Activated CD4-positive, alpha-beta T cell treated with anti-CD3 and anti-CD28 coated beads for 48 hours (primary cell): Measurements from ENCODE around the gene TTC13.

Experiments used
- DNase-seq: peaks from one replicate; pipeline ENCODE4 v3.0.0-alpha.2; 2020

The TTC13 gene

DNA sequence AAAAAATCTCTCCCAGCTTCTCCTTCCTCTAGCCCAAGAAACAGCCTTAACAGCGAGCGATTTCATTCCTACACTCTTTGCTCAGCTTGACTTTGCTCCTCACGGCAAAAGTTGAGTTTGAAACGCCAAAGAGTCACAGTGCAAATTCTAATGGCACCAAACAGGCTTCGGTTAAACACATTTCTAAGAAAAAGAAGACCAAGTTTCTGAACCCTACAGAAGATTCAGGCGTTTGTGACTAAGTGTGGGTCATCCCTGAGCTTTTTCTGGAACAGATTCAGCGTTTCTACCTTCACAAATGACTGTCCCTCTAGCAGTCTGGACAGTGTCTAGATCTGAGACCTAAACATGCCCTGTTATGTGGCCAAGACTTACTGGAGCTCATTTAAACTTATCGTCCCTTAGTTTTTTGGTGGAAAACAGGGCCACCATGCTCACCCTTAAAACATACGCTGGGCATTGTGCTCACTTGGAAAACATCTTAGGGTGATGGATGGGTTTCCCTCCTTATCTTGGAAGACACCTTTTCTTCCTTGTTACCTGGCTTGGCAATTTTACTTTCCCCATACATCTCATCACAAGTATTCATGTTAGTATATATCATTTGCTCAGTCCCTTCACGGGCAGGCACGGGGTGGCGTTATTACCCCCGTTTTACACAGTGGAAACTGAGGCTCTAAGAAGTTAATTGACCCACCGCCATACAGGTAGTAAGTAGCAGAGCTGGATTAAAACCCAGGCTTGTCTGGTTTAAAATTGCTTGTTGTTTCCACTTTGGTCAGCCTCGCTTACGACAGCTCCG lies 111.4 kb downstream of the TTC13 start:
- DNase-seq = no peak

DNA sequence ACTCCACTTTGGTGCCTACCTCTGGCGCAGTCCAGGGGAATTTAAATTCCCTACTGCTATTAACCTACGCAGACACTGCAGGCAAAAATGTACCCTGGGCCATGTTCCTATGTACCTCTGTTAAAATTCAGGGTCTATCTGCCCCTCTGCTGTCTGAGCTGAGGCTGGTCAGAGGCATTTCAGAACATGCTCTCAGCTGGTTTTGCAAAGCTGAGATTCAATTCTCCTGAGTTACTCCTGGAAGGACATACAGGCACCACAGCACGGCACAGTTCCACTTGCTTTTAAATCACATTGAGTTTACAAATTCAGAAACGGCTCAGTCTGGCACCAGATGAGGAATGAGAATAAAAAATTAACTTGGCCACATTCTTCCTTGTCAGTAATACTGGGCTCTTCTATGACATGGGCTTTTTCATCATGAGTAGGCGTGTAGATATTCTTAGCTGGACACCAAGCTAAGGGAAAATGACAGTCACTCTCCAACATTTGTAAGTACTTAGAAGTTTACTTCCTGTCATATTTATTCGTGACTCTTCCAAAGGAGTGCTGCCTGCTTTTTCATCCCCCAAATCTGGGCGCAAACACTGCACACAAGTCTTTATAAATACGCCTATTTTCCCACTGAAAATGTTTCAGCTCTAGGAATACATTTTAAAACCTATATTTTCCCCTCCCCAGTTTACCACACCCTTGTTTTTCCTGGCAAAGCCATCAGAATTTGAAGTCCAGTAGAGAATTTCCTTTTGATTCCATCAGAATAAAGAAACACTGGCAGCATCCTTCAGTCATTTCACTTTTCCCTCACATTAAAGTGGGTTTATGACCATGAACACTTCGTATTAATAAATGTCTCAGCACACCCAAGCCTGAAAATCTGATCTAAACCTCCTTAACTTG lies 112.2 kb downstream of the TTC13 start:
- no peak for DNase-seq

DNA sequence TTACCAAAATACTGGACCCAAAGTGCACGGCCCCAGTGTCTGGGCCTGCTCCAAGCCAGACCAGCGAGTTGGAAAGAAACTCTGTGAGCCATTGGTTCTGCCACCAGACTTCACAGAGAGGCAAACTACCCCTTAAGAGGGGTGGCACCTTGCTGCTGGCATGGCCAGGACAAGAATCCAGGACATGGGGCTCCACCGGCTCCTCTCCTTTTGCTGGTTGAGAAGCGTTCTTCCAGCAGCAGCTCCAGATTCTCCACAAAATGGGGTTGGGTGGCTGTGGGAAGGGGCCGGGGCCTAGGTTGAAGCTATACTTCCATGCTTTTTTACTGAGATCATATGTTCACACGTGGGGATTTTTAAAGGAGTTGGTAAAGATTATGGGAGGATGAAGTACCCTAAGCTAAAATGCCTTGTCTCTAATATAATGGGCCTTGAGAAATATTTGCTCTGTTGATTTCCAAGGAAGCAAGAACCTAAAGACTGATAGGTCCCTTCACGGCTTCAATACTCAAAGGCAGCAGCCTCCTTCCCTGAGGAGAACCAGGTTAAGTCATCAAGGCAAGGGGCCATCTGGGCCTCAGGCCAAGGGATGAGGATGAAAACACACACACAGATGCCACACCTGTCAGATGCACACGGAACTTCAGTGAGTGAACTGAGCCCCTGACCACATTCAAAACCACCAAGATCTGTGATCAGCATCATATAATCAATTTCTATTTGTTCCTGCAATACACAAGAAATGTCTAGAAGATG lies 113.4 kb downstream of the TTC13 start:
- no peak for DNase-seq

DNA sequence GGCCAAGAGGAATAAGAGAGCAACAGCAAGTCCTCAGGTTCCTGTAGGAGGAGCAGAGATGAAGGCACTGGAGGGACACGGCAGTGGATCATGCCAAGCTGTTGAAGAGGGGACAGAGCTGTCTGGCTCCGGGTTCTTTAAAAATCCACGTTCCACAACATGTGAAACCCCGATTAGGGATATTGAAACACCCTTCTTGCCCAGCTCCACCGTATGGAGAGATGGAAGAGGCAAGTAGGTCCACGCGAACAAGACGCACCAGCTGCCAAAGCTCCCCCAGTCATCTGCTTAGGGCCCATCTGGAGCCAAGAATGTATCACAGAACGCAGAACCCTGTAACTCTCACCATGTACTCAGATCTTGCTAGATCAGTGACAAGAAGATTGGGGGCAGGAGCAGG lies 114.2 kb downstream of the TTC13 start:
- DNase-seq = no peak

DNA sequence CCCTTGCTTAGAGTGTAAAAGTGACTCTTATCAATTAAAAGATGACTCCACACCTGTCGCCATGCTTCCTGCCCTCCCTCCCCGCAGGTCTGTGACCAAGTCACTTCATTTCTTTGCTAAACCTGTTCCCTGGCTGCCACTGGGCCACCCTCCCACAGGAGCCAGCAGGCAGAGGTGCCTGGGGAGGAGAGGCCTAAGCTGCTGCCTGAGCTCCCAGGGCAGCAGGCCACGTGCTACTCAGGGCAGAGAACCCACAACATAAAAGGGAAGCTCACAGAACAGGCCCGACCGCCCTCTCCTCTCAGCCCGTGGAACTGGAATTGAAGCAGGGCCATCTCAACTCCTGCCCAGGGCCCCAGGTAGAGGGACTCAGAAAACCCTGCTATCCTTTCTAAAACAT lies 115.2 kb downstream of the TTC13 start:
- DNase-seq = no peak

DNA sequence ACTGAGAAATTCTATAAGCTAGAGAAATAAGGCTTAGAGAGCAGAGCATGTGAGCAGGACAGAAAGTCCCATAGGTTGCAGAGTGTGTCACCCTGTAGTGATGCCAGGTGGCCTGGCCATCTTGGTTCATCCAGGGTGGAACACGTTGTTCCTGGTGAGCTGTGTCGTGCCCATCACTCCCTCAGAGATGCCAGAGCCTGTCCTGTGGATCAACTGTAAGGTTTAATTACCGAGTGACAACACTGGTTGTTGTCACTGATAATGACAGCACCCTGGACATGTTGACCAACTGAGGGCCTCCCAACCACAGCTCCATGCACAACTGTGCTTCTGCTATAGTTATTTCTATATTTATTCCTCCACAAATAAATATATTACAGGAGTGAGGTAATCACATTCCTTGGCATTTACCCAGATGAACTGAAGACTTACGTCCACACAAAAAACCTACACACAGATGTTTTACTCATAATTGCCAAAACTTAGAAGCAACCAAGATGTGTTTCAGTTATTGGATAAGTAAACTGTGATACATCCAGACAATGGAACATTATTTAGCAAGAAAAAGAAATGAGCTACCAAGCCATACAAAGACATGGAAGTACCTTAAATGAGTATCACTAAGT lies 116.6 kb downstream of the TTC13 start:
- DNase-seq = no peak

DNA sequence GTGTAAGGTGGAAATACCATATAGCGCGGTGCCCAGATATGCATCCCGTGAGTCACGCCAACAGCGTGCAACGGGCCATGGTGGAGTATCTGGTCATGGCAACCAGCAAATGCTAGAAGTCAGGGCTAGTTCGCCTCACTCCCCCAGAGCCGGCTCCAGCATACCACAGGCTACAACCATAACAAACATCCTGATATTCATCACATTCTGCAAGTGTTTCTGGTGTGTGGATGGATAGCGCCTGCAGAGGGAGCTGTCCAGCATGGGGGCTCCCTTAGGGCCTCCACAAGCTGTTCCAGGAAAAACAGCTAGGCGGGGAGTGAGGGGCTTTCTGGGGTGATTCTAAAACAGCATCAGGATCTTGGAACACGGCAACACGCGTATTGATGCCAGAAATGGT lies 117.2 kb downstream of the TTC13 start:
- no peak for DNase-seq

DNA sequence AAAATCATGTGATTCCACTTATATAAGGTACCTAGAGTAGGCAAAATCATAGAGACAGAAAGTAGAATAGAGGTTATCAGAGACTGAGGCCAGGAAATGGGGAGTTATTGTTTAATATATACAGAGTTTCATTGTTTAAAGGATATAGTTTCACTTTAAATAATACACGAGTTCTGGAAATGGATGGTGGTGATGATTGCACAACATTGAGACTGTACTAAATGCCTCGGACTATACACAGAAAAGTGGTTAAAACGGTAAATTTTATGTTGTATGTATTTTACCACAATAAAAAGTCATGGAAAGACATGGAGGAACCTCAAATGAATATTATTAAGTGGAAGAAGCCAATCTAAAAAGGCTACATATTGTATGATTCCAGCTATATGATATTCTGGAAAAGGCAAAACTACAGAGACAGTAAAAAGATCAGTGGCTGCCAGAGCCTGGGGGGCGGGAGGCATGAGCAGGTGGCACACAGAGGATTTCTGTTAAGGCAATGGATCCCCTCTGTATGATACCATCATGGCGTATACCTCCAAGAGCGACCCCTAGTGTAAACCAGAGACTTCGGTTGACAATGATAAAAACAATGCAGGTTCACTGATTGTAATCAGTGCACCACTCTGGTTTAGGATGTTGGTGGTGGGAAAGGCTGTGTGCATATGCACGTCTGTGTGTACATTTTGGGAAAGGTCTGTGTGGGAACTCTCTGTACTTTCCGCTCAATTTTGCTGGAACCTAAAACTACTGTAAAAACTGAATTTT lies 117.9 kb downstream of the TTC13 start:
- no peak for DNase-seq

DNA sequence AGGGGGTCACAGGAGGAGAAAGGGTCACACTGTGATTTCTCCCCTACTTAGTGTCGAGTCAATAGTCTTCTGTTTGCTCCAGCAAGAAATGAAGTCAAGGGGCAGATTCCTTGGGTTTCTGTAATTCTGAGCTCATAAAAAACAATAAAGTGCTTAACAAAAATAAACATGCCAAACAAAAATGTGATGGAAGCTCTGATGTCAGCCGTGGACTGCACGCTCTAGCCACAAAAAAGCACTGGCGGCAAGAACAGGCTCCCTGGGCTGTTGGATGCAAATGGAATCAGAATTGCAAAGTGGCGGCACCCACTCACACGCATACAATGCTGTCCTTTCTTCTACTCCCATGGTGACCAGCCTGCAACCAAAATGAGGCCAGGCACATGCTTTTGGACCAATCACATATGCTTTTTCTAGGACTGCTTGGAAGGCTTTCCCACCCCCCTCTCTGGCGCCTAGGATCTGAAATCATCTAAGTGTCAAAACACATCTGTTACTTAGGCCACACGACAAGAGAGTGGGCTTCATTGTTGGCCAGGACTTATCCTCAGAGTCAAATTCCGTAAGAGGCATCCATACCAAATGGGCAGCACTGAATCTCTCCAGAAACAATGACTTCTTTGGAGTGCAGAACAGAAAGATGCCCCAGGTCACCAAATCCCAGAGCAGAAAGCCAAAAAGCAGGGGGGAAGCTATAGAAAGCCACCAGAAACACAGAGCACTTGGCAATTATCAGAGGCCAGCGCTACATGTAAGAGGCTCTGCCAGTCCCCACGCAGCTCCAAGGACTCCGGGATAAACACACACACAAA lies 119.5 kb downstream of the TTC13 start:
- DNase-seq = no peak

DNA sequence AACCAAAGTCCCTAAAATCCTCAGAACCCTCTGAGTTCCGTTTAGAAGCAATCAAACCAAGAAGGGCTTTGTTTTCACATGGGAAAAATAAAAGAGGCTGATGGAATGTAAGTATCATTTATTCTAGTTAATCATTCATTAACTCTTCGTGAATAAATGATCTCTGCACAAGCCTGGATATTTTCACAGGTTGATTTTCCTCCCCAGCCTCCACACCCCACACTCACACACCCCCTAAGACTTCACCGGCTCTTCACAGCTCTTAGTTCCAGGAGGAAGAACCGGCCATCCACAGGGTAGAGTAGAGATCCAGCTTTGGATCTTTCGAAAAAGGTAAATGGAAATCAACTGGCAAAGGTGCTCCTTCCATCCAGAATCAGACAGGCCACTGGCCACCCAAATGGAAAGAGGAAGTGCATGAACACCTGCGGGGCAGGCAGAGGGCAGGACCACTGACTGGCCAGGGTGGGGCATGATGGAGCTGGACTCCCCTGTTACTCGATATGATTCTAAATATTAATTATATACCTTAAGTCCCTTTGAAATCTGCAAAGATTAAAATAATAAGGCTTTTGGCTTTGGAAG lies 120.3 kb downstream of the TTC13 start:
- no peak for DNase-seq

DNA sequence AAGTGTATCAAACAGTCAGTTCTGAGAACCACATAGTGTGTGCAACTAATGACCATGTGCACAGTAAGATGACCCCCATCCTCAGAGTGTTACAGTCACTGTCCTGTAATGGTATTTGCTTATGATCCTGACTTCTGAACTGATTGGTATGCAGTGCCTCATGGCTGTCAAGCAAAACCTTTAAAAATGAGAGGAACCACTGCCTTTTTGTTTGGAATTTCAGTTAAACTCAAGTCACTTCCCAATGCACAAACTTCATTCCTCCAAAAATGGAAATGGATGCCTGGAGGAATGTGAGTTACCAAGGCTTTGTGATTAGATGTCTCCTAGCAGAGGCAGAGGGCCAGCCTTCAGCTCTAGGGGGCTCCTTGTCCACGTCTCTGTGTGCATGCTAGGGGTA lies 120.8 kb downstream of the TTC13 start:
- no peak for DNase-seq

DNA sequence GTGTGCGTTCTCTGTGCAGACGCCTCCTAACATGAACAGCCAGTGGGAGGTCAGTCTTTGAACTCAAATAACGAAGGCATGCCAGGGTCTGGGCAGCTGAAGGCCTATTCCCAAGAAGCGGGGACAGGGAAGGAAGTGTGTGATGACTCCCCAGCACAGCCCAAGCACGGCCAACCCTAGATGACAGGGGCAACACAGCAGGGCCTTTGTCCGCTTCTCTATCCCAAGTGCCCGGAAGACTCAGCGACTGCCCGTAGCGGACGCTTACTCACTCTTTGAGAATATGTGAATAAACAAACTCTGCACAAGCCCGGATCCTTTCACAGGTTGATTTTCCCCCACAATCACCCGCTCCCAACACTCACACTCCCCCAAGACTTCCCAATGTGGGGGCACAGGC lies 121.6 kb downstream of the TTC13 start:
- DNase-seq = no peak
